Measurements from ENCODE around the gene RNU6-9.

DNA sequence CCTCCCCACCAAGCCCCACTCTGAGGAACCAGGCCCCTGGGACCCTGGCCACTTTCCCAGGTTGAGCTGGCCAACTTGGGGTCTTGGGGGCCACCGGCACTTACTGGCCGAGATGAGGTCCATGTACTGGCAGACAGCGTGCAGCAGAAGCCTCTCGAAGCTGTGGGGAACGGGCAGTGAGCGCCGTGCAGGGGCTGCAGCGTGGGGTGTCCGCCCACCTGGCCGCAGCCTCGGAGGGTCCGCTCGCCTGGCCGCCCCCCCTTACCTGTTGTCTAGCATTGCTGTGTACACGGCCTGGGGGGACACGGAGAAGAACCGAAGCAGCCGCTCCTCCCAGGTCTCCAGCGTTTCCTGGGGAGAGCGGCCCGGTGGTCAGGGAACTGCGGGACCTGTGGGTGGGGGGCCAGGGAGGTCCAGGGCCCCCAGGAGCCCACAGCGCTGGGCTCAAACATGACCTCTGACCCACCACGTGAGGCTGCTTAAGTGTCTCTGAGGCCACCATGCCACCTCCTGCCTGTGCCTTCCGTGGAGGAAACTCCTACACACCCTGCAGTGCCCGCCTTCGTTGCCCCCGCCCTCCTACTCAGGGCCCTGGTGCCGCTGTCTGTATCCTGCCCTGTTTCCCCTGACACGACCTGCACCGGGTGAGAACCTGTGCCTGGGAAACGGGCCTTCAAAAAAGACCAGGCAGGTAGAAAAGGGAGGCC, 6.2 kb downstream of the RNU6-9 start:
- TF ChIP-seq EZH2 (IDR thresholded peaks at IDR 0.05; ENCODE audit: insufficient read depth, poor library complexity, severe bottlenecking) (no peak), EZH2phosphoT487 (IDR thresholded peaks at IDR 0.05; ENCODE audit: insufficient read depth, low read depth) (no peak)
